Ascending aorta (tissue), 2 donors: Measurements from ENCODE around the gene ATP8A1. TPM values are rescaled to one million over a fixed set of nuclear protein-coding genes. Genes with fewer than 3 reads are reported as not detected.

Experiments
- DNase-seq, 2 donors: peaks; one replicate each; pipeline ENCODE4 v3.0.0-alpha.2; 2019; ENCODE audit warnings: low spot score in 2 of 2
- H3K27ac ChIP-seq, 2 donors: fragments of 200-600 bp; sonication (generic); one replicate each; pipeline ENCODE4 v1.5.1; 2016 to 2017; ENCODE audit warnings: mild to moderate bottlenecking in 1 of 2
- H3K27me3 ChIP-seq: fragments of 200-600 bp; sonication (generic); one replicate; pipeline ENCODE4 v1.5.1; 2017
- H3K36me3 ChIP-seq, 2 donors: fragments of 200-600 bp; sonication (generic); one replicate each; pipeline ENCODE4 v1.5.1; 2016
- H3K4me1 ChIP-seq, 2 donors: fragments of 200-600 bp; sonication (generic); one replicate each; pipeline ENCODE4 v1.5.1; 2016 to 2017; ENCODE audit warnings: mild to moderate bottlenecking in 1 of 2
- H3K4me3 ChIP-seq, 2 donors: fragments of 200-600 bp; sonication (generic); one replicate each; pipeline ENCODE4 v1.5.1; 2016 to 2017; ENCODE audit warnings: mild to moderate bottlenecking in 1 of 2
- H3K9me3 ChIP-seq, 2 donors: fragments of 200-600 bp; sonication (generic); one replicate each; pipeline ENCODE4 v1.5.1; 2016
- CTCF ChIP-seq, 3 experiments: fragments of 200-600 bp in 2 of 3; fragments of 450-650 bp in 1 of 3; sonication (generic) in 2 of 3; IDR thresholded peaks; one replicate each; pipeline ENCODE4 v1.5.1; 2016 to 2019; ENCODE audit warnings: antibody characterized with exemption in 3 of 3, mild to moderate bottlenecking in 1 of 3, moderate library complexity in 1 of 3
- intact Hi-C: fragments of 100-400 bp; cut with DNase I; formaldehyde crosslinking; loops from one replicate; pipeline ENCODE4 v1.15.1; 2023
- total RNA-seq: library from RNA; depleted of rRNA; stranded (reverse); fragments of >200 nt; gene quantifications from one replicate; pipeline ENCODE4 v1.1.0, GENCODE V29; 2016

Gene ATP8A1
- total RNA-seq, 1 donor from 2014 or later: 11.4 TPM

GRCh38 chr4:42683393-42683792 is 26.5 kb upstream of the ATP8A1 start:
- intact Hi-C loops: no loop called here
- no peak for DNase-seq

GRCh38 chr4:42678512-42678911 is 21.6 kb upstream of the ATP8A1 start:
- DNase-seq: no peak
- no peak overlapping the region for H3K4me3 ChIP-seq
- intact Hi-C loops: no loop called here
- TF ChIP-seq CTCF (IDR thresholded peaks at IDR 0.05): no peak
- H3K9me3 ChIP-seq: no peaks in the 10 kb centered on the region
- no peaks in the 10 kb centered on the region for H3K36me3 ChIP-seq
- H3K27ac ChIP-seq: no peak overlapping the region
- H3K4me1 ChIP-seq: no peaks in the 10 kb centered on the region
- no peaks in the 10 kb centered on the region for H3K27me3 ChIP-seq

More at GRCh38 chr4:42683393-42683792, 26.5 kb upstream of the ATP8A1 start:
- H3K27ac ChIP-seq: no peak overlapping the region
- no peaks in the 10 kb centered on the region for H3K9me3 ChIP-seq
- no peak for TF ChIP-seq CTCF (IDR thresholded peaks at IDR 0.05)
- no peaks in the 10 kb centered on the region for H3K4me1 ChIP-seq
- no peak overlapping the region for H3K4me3 ChIP-seq
- H3K36me3 ChIP-seq: no peaks in the 10 kb centered on the region
- no peaks in the 10 kb centered on the region for H3K27me3 ChIP-seq

GRCh38 chr4:42676066-42676951 is 19.4 kb upstream of the ATP8A1 start:
- H3K4me3 ChIP-seq: no peak overlapping the region
- H3K36me3 ChIP-seq: no peaks in the 10 kb centered on the region
- no peak for DNase-seq
- intact Hi-C loops: no loop called here
- no peaks in the 10 kb centered on the region for H3K9me3 ChIP-seq
- H3K4me1 ChIP-seq: peaks cover 0 to 3% of the 10 kb centered on the region in 2 donors
- H3K27me3 ChIP-seq: no peaks in the 10 kb centered on the region
- no peak for TF ChIP-seq CTCF (IDR thresholded peaks at IDR 0.05)
- H3K27ac ChIP-seq: no peak overlapping the region

- peak overlapping the region; percentile 14 to 45 for H3K27ac ChIP-seq
Observed at GRCh38 chr4:42673082-42673425, 16.1 kb upstream of the ATP8A1 start.

GRCh38 chr4:42672359-42673081 is 15.6 kb upstream of the ATP8A1 start:
- no peaks in the 10 kb centered on the region for H3K27me3 ChIP-seq
- no peak for TF ChIP-seq CTCF (IDR thresholded peaks at IDR 0.05)
- no peak overlapping the region for H3K4me3 ChIP-seq
- DNase-seq: no peak
- H3K4me1 ChIP-seq: peaks cover 0 to 3% of the 10 kb centered on the region in 2 donors
- intact Hi-C loops: loop anchor here (2.0 kb wide), 1 partner anchor 16 kb away; the partner anchor contains the start of gene ATP8A1
- H3K9me3 ChIP-seq: no peaks in the 10 kb centered on the region
- no peaks in the 10 kb centered on the region for H3K36me3 ChIP-seq
- H3K27ac ChIP-seq: peak overlapping the region; percentile 14 to 45

More at GRCh38 chr4:42673082-42673425, 16.1 kb upstream of the ATP8A1 start:
- H3K4me1 ChIP-seq: peaks cover 0 to 3% of the 10 kb centered on the region in 2 donors
- H3K4me3 ChIP-seq: no peak overlapping the region
- H3K27me3 ChIP-seq: no peaks in the 10 kb centered on the region
- DNase-seq: peak in 1 of 2 donors; percentile 80
- intact Hi-C loops: loop anchor here (2.0 kb wide), 1 partner anchor 16 kb away; the partner anchor contains the start of gene ATP8A1
- H3K36me3 ChIP-seq: no peaks in the 10 kb centered on the region
- TF ChIP-seq CTCF (IDR thresholded peaks at IDR 0.05): no peak
- H3K9me3 ChIP-seq: no peaks in the 10 kb centered on the region
